Mesendoderm (in vitro differentiated cells): ENCODE measurements around the gene RXFP1.

Experiments used
- DNase-seq: peaks from one replicate; pipeline ENCODE4 v3.0.0; 2013
- H2AK5ac ChIP-seq: 2 replicates; pipeline ENCODE4 v1.6.1; 2013; ENCODE audit warnings: low read length, inconsistent platforms
- H2BK120ac ChIP-seq: 2 replicates; pipeline ENCODE4 v1.6.1; 2013; ENCODE audit warnings: low read depth, mild to moderate bottlenecking, low read length, moderate library complexity, mixed read lengths
- H2BK15ac ChIP-seq: replicated peaks from 2 replicates; pipeline ENCODE4 v1.6.1; 2013; ENCODE audit warnings: low read depth, mild to moderate bottlenecking, moderate library complexity
- H2BK5ac ChIP-seq: 2 replicates; pipeline ENCODE4 v1.6.1; 2013; ENCODE audit warnings: low read length, inconsistent platforms
- H3K18ac ChIP-seq: 2 replicates; pipeline ENCODE4 v1.6.1; 2013; ENCODE audit warnings: mild to moderate bottlenecking, low read length, mixed read lengths
- H3K23ac ChIP-seq: one replicate; pipeline ENCODE4 v1.6.1; 2013; ENCODE audit warnings: low read length
- H3K27ac ChIP-seq: 2 replicates; pipeline ENCODE4 v1.5.1; 2013; ENCODE audit warnings: low read depth, mild to moderate bottlenecking, inconsistent platforms, low read length, moderate library complexity
- H3K27me3 ChIP-seq: 2 replicates; pipeline ENCODE4 v1.6.1; 2013; ENCODE audit warnings: low read length, control low read depth, mild to moderate bottlenecking, inconsistent platforms; ENCODE audit not compliant: insufficient read depth, poor library complexity
- H3K36me3 ChIP-seq: 2 replicates; pipeline ENCODE4 v1.6.1; 2013; ENCODE audit warnings: low read length, inconsistent platforms; ENCODE audit not compliant: control insufficient read depth, insufficient read depth
- H3K4ac ChIP-seq: one replicate; pipeline ENCODE4 v1.6.1; 2013; ENCODE audit warnings: low read depth, mild to moderate bottlenecking, low read length, moderate library complexity
- H3K4me1 ChIP-seq: 2 replicates; pipeline ENCODE4 v1.6.1; 2013; ENCODE audit warnings: low read depth, low read length, inconsistent platforms; ENCODE audit not compliant: control insufficient read depth
- H3K4me2 ChIP-seq: 2 replicates; pipeline ENCODE4 v1.6.1; 2013; ENCODE audit warnings: low read length
- H3K4me3 ChIP-seq: 2 replicates; pipeline ENCODE4 v1.5.1; 2013; ENCODE audit warnings: mild to moderate bottlenecking, low read length
- H3K56ac ChIP-seq: one replicate; pipeline ENCODE4 v1.6.1; 2013; ENCODE audit warnings: low read length
- H3K79me1 ChIP-seq: 2 replicates; pipeline ENCODE4 v1.6.1; 2013; ENCODE audit warnings: low read length, inconsistent platforms
- H3K79me2 ChIP-seq: 2 replicates; pipeline ENCODE4 v1.6.1; 2013; ENCODE audit warnings: mild to moderate bottlenecking, low read length; ENCODE audit not compliant: control insufficient read depth, insufficient read depth
- H3K9ac ChIP-seq: 2 replicates; pipeline ENCODE4 v1.6.1; 2013; ENCODE audit warnings: low read length, inconsistent platforms
- H4K5ac ChIP-seq: one replicate; pipeline ENCODE4 v1.6.1; 2013; ENCODE audit warnings: low read length
- H4K8ac ChIP-seq: one replicate; pipeline ENCODE4 v1.6.1; 2013; ENCODE audit warnings: low read depth, mild to moderate bottlenecking, control low read depth, low read length, moderate library complexity
- WGBS: extraction: QIAGEN DNeasy Blood & Tissue Kit; methylation state at CpG from one replicate; pipeline ENCODE4 v1.1.7; 2013; ENCODE audit warnings: low lambda C conversion rate, missing lambda C conversion rate; ENCODE audit not compliant: insufficient coverage; ENCODE audit errors: extremely low coverage; 5-methylcytosine and 5-hydroxymethylcytosine counted together

RXFP1 gene

DNA sequence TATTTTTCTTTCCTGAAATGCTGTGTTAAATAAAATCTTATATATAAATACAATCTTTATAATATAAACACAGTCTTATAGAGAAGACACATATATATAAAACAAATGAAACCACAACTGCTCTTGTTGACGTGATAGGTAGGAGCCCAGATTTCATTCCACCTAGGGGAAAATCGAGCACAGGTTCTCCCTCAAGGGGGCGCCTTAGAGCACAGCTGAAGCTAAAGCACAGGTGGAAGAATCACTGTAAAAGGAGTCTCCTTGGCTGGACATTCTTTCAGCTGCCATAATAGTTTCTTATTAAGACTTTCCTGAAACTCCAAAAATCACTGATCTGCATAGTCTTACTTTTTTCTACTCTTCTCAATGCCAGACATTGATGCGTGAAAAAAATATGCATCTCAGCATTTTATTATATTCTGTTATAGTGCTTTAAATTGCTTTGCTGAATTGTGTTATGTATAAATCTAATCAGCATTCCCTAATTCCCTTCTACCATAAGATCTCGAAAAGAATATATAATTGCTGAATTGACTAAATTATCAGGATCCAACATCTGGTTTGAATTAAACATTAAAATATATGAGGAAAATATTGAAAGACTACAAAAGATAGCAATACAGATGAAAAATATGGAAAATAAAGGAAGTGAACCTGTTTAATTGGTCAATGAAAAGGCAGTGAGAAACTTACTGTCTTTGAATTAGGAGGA lies 25.5 kb upstream of the RXFP1 start:
- Histone ChIP-seq H3K4me1 (no peaks in the 10 kb centered on the region), H4K8ac (no peak overlapping the region), H3K18ac (no peak overlapping the region), H3K23ac (no peak overlapping the region), H2BK120ac (no peak overlapping the region), H3K56ac (no peak overlapping the region), H3K4me3 (no peak overlapping the region), H3K9ac (no peak overlapping the region), H3K27me3 (no peaks in the 10 kb centered on the region), H4K5ac (no peak overlapping the region), H2BK15ac (no peak overlapping the region), H3K4me2 (no peak overlapping the region), H3K4ac (no peak overlapping the region), H3K27ac (no peak overlapping the region), H2BK5ac (no peak overlapping the region), H3K79me2 (no peaks in the 10 kb centered on the region), H3K36me3 (no peaks in the 10 kb centered on the region), H3K79me1 (no peaks in the 10 kb centered on the region), H2AK5ac (no peak overlapping the region)
- WGBS: no CpG with 5 or more reads among the region's 5 CpGs
- DNase-seq: peak; percentile 66

DNA sequence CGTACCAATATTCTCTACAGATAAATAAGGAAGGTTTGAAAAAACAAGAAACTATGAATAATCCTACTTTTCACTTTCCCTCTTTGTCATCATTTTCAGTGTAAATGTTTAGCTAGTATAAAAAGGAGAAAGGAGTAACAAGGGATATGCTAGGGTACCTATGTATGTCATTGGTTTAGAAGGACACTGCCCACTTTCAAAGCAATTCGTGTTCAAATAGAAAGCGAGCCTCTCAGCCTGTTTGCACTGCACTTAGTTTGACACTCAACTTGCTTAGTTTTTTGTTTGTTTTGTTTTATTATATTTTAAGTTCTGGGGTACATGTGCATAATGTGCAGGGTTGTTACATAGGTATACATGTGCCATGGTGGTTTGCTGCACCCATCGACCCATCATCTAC lies 21.6 kb upstream of the RXFP1 start:
- Histone ChIP-seq H3K36me3 (no peaks in the 10 kb centered on the region), H3K18ac (no peak overlapping the region), H3K27me3 (no peaks in the 10 kb centered on the region), H3K4me1 (no peaks in the 10 kb centered on the region), H3K4ac (no peak overlapping the region), H3K27ac (no peak overlapping the region), H3K23ac (no peak overlapping the region), H2BK120ac (no peak overlapping the region), H3K4me3 (no peak overlapping the region), H2BK15ac (no peak overlapping the region), H3K79me1 (no peaks in the 10 kb centered on the region), H3K79me2 (no peaks in the 10 kb centered on the region), H2AK5ac (no peak overlapping the region), H3K56ac (no peak overlapping the region), H3K4me2 (no peak overlapping the region), H4K8ac (no peak overlapping the region), H4K5ac (no peak overlapping the region), H3K9ac (no peak overlapping the region), H2BK5ac (no peak overlapping the region)
- no peak for DNase-seq
- WGBS: 100% methylated on average over 1 of the region's 4 CpGs

DNA sequence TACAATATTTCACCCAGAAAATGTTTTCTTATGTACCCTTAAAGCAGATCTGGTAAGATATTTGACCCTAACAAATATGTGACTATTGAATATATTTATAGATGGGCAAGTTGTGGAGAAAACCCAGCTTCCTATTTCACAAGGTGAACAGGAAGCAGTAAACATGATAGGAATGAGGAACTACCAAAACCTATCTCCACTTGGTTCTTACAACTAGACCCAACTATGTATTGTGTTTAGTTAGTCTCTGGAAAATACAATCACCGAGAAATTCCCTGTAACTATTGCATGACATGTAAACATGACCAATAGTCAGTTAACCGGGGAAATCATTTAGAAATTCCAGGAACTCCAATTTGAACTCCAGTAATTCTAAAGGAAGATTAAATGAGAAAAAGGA lies 8.4 kb upstream of the RXFP1 start:
- no peak overlapping the region for H2AK5ac ChIP-seq
- no CpG with 5 or more reads among the region's 2 CpGs for WGBS
- no peak overlapping the region for H3K56ac ChIP-seq
- no peak overlapping the region for H2BK5ac ChIP-seq
- no peak overlapping the region for H2BK120ac ChIP-seq
- H3K18ac ChIP-seq: no peak overlapping the region
- no peak overlapping the region for H4K8ac ChIP-seq
- H3K27ac ChIP-seq: no peak overlapping the region
- no peak overlapping the region for H3K9ac ChIP-seq
- H3K36me3 ChIP-seq: no peaks in the 10 kb centered on the region
- H3K4me1 ChIP-seq: no peaks in the 10 kb centered on the region
- no peaks in the 10 kb centered on the region for H3K27me3 ChIP-seq
- H4K5ac ChIP-seq: no peak overlapping the region
- H3K4me2 ChIP-seq: no peak overlapping the region
- H3K4me3 ChIP-seq: no peak overlapping the region
- H3K23ac ChIP-seq: no peak overlapping the region
- DNase-seq: no peak
- H3K79me1 ChIP-seq: no peaks in the 10 kb centered on the region
- H2BK15ac ChIP-seq: no peak overlapping the region
- H3K4ac ChIP-seq: no peak overlapping the region
- no peaks in the 10 kb centered on the region for H3K79me2 ChIP-seq

DNA sequence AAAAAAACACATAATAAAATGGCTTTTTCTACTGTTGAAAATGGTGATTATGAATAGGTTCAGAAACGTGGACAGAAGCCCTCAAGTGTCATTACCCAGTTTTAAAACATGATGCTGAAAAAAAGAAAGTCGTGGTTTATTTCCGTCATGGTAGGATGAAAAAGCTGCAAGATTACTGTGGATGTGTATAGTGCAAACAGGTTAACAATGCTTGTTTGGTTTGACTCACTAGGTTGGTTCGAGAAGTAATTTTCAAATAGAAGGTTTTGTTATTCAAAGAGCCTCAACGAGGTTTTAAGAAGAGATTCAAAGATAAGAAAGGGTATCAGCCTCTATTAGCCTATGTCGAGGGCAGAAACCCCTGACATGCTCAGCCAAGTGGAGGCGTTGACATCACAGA lies 2.5 kb upstream of the RXFP1 start:
- Histone ChIP-seq H3K27ac (no peak overlapping the region), H3K27me3 (no peaks in the 10 kb centered on the region), H3K79me1 (no peaks in the 10 kb centered on the region), H2BK15ac (no peak overlapping the region), H3K4me1 (no peaks in the 10 kb centered on the region), H3K18ac (no peak overlapping the region), H2AK5ac (no peak overlapping the region), H2BK5ac (no peak overlapping the region), H3K23ac (no peak overlapping the region), H4K5ac (no peak overlapping the region), H3K79me2 (no peaks in the 10 kb centered on the region), H3K4me2 (no peak overlapping the region), H3K56ac (no peak overlapping the region), H3K9ac (no peak overlapping the region), H4K8ac (no peak overlapping the region), H3K4ac (no peak overlapping the region), H3K4me3 (no peak overlapping the region), H3K36me3 (no peaks in the 10 kb centered on the region), H2BK120ac (no peak overlapping the region)
- WGBS: no CpG with 5 or more reads among the region's 7 CpGs
- no peak for DNase-seq

DNA sequence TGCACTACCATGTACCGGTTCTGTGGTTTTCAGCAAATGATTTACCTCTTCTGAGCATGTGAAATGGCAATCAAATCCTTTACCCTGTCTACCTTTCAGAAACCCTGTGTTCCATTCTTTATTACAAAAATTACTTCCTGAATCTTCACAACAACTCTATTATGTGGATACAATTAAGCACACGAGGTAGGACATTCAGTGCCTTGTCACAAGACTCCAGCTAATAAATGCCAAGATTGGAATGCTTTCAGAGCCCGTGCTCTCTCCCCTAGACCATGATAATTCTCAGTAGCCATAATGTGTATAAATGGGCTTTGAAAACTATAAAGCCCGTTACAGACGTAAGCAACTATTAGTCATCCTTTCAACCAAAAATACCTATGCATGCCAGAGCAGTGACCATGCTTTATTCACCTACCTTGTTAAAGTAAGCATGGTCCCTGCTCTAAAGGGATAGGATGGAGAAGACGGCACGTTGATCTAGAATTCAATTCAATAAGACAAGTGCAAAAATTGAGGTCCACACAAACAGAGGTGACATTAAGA lies 2.4 kb downstream of the RXFP1 start:
- no peak overlapping the region for H2BK15ac ChIP-seq
- no peaks in the 10 kb centered on the region for H3K79me1 ChIP-seq
- no peak overlapping the region for H3K4me3 ChIP-seq
- H2BK5ac ChIP-seq: no peak overlapping the region
- no peaks in the 10 kb centered on the region for H3K27me3 ChIP-seq
- H3K18ac ChIP-seq: no peak overlapping the region
- H2BK120ac ChIP-seq: no peak overlapping the region
- H3K36me3 ChIP-seq: no peaks in the 10 kb centered on the region
- H3K4me1 ChIP-seq: no peaks in the 10 kb centered on the region
- no peak overlapping the region for H3K56ac ChIP-seq
- H3K27ac ChIP-seq: no peak overlapping the region
- no peaks in the 10 kb centered on the region for H3K79me2 ChIP-seq
- H3K4ac ChIP-seq: no peak overlapping the region
- no peak overlapping the region for H3K9ac ChIP-seq
- no CpG with 5 or more reads among the region's 7 CpGs for WGBS
- DNase-seq: no peak
- no peak overlapping the region for H4K5ac ChIP-seq
- H3K23ac ChIP-seq: no peak overlapping the region
- no peak overlapping the region for H2AK5ac ChIP-seq
- no peak overlapping the region for H4K8ac ChIP-seq
- no peak overlapping the region for H3K4me2 ChIP-seq

- Histone ChIP-seq H2BK120ac (no peak overlapping the region), H2BK5ac (no peak overlapping the region), H3K79me1 (no peaks in the 10 kb centered on the region), H3K9ac (no peak overlapping the region), H3K4me2 (no peak overlapping the region), H2AK5ac (no peak overlapping the region), H3K27me3 (no peaks in the 10 kb centered on the region), H3K79me2 (no peaks in the 10 kb centered on the region), H4K8ac (no peak overlapping the region), H3K18ac (no peak overlapping the region), H3K56ac (no peak overlapping the region), H2BK15ac (no peak overlapping the region), H3K4me1 (no peaks in the 10 kb centered on the region), H3K4me3 (no peak overlapping the region), H3K36me3 (no peaks in the 10 kb centered on the region), H3K23ac (no peak overlapping the region), H3K4ac (no peak overlapping the region), H3K27ac (no peak overlapping the region), H4K5ac (no peak overlapping the region)
- DNase-seq: no peak
- WGBS: no CpG with 5 or more reads among the region's 1 CpG
Observed at GRCh38 chr4:158527516-158527915, 5.8 kb downstream of the RXFP1 start.
